ENCODE results near the gene ELF4.

Gene ELF4

GRCh38 chrX:130090364-130090763 lies 19.9 kb downstream of the ELF4 start:
- Histone ChIP-seq H3K27me3 (no peaks in the 10 kb centered on the region), H3K27ac (no peak overlapping the region), H3K9me3 (no peaks in the 10 kb centered on the region), H3K36me3 (no peaks in the 10 kb centered on the region), H3K4me3 (no peak overlapping the region), H3K4me1 (no peaks in the 10 kb centered on the region)
- DNase-seq, result no peak
- no peak for TF ChIP-seq CTCF (IDR thresholded peaks at IDR 0.05)
- intact Hi-C loops (cut with DNase I; ENCODE audit: low total_unique reads), result no loop called here

GRCh38 chrX:130086447-130087206 lies 23.7 kb downstream of the ELF4 start:
- Histone ChIP-seq H3K4me1 (peaks cover 0 to 12% (median 0%) of the 10 kb centered on the region in 4 donors), H3K9me3 (no peaks in the 10 kb centered on the region), H3K27me3 (no peaks in the 10 kb centered on the region), H3K4me3 (no peak overlapping the region), H3K36me3 (no peaks in the 10 kb centered on the region), H3K27ac (no peak overlapping the region)
- DNase-seq, result no peak
- TF ChIP-seq CTCF (IDR thresholded peaks at IDR 0.05), result no peak
- intact Hi-C loops (cut with DNase I; ENCODE audit: low total_unique reads), result no loop called here

- no peak overlapping the region for H3K4me3 ChIP-seq
- intact Hi-C loops (cut with DNase I; ENCODE audit: low total_unique reads), result no loop called here
- no peak overlapping the region for H3K27ac ChIP-seq
- no peak for TF ChIP-seq CTCF (IDR thresholded peaks at IDR 0.05)
- H3K9me3 ChIP-seq, result no peaks in the 10 kb centered on the region
- H3K4me1 ChIP-seq, result peaks cover 0 to 20% (median 2%) of the 10 kb centered on the region in 4 donors
- H3K27me3 ChIP-seq, result no peaks in the 10 kb centered on the region
- no peak for DNase-seq
- H3K36me3 ChIP-seq, result no peaks in the 10 kb centered on the region
Observed at GRCh38 chrX:130085551-130086446, 24.5 kb downstream of the ELF4 start.

GRCh38 chrX:130084631-130085237 lies 25.6 kb downstream of the ELF4 start:
- Histone ChIP-seq H3K27me3 (no peaks in the 10 kb centered on the region), H3K4me3 (no peak overlapping the region), H3K4me1 (peaks cover 0 to 23% (median 2%) of the 10 kb centered on the region in 4 donors), H3K9me3 (no peaks in the 10 kb centered on the region), H3K27ac (no peak overlapping the region), H3K36me3 (no peaks in the 10 kb centered on the region)
- no peak for DNase-seq
- TF ChIP-seq CTCF (IDR thresholded peaks at IDR 0.05), result no peak
- intact Hi-C loops (cut with DNase I; ENCODE audit: low total_unique reads), result loop anchor here (5.0 kb wide), 2 partner anchors 38 to 108 kb away; no protein-coding TSS in a partner anchor

- Histone ChIP-seq H3K27ac (no peak overlapping the region), H3K36me3 (no peaks in the 10 kb centered on the region), H3K27me3 (no peaks in the 10 kb centered on the region), H3K9me3 (no peaks in the 10 kb centered on the region), H3K4me1 (peaks cover 0 to 24% (median 2%) of the 10 kb centered on the region in 4 donors), H3K4me3 (no peak overlapping the region)
- no peak for DNase-seq
- intact Hi-C loops (cut with DNase I; ENCODE audit: low total_unique reads), result loop anchor here (5.0 kb wide), 2 partner anchors 38 to 108 kb away; no protein-coding TSS in a partner anchor
- TF ChIP-seq CTCF (IDR thresholded peaks at IDR 0.05), result no peak
Observed at GRCh38 chrX:130083656-130084382, 26.5 kb downstream of the ELF4 start.
